Keratinocyte (primary cell): ENCODE data around the gene GSG1. TPM values are rescaled to one million over a fixed set of nuclear protein-coding genes. Genes with fewer than 3 reads are reported as not detected.

Experiments used
- DNase-seq: peaks from one replicate; pipeline ENCODE4 v3.0.0-alpha.2; 2011; ENCODE audit warnings: low read depth, missing footprints, low spot score
- FAIRE-seq: peaks from 2 replicates; lab custom pipeline; 2011; peaks lifted over from hg19 to GRCh38; lab: Jason Lieb, UNC
- H2AFZ ChIP-seq: 2 replicates; pipeline ENCODE4 v1.6.0; 2012; ENCODE audit warnings: low read length, control low read depth, inconsistent platforms; ENCODE audit not compliant: control insufficient read depth
- H3K27ac ChIP-seq: 2 replicates; pipeline ENCODE4 v1.5.1; 2011; ENCODE audit warnings: low read length; ENCODE audit not compliant: control insufficient read depth, insufficient read depth
- H3K27me3 ChIP-seq: 3 replicates; pipeline ENCODE4 v1.6.0; 2011; ENCODE audit warnings: low read length; ENCODE audit not compliant: control insufficient read depth, insufficient read depth; ENCODE audit errors: extremely low read depth
- H3K36me3 ChIP-seq, 2 experiments: 2 replicates in 1 of 2; 3 replicates in 1 of 2; pipeline ENCODE4 v1.5.1; 2011; ENCODE audit warnings: low read length in 2 of 2, mild to moderate bottlenecking in 1 of 2; ENCODE audit not compliant: control insufficient read depth in 2 of 2, insufficient read depth in 2 of 2; ENCODE audit errors: extremely low read depth in 1 of 2
- H3K4me1 ChIP-seq: 3 replicates; pipeline ENCODE4 v1.5.1; 2011; ENCODE audit warnings: low read length; ENCODE audit not compliant: control insufficient read depth, insufficient read depth; ENCODE audit errors: extremely low read depth
- H3K4me2 ChIP-seq: 3 replicates; pipeline ENCODE4 v1.6.0; 2011; ENCODE audit warnings: low read depth, low read length; ENCODE audit not compliant: control insufficient read depth, insufficient read depth; ENCODE audit errors: extremely low read depth
- H3K4me3 ChIP-seq, 3 experiments: fragments of 200-600 bp in 1 of 3; sonication (generic) in 1 of 3; 2 replicates in 2 of 3; 3 replicates in 1 of 3; pipeline ENCODE4 v1.5.1; 2011 to 2016; ENCODE audit warnings: low read length in 3 of 3, mild to moderate bottlenecking in 3 of 3, control low read depth in 2 of 3, inconsistent platforms in 1 of 3, low read depth in 1 of 3, mixed read lengths in 1 of 3, mixed run types in 1 of 3, moderate library complexity in 1 of 3; ENCODE audit not compliant: control insufficient read depth in 2 of 3, insufficient read depth in 2 of 3; ENCODE audit errors: extremely low read depth in 1 of 3
- H3K79me2 ChIP-seq: 2 replicates; pipeline ENCODE4 v1.6.0; 2012; ENCODE audit warnings: low read length; ENCODE audit not compliant: control insufficient read depth, insufficient read depth
- H3K9ac ChIP-seq: 3 replicates; pipeline ENCODE4 v1.6.0; 2011; ENCODE audit warnings: low read length; ENCODE audit not compliant: control insufficient read depth, insufficient read depth; ENCODE audit errors: extremely low read depth
- H3K9me1 ChIP-seq: 3 replicates; pipeline ENCODE4 v1.6.0; 2011; ENCODE audit warnings: low read length; ENCODE audit not compliant: control insufficient read depth, insufficient read depth; ENCODE audit errors: extremely low read depth
- H3K9me3 ChIP-seq: 2 replicates; pipeline ENCODE4 v1.5.1; 2012; ENCODE audit warnings: low read depth, low read length; ENCODE audit not compliant: control insufficient read depth
- H4K20me1 ChIP-seq: 3 replicates; pipeline ENCODE4 v1.6.0; 2011; ENCODE audit warnings: low read length; ENCODE audit not compliant: control insufficient read depth, insufficient read depth; ENCODE audit errors: extremely low read depth
- EZH2 ChIP-seq: IDR thresholded peaks from one replicate; pipeline ENCODE4 v1.6.1; 2012; ENCODE audit warnings: inconsistent platforms, mild to moderate bottlenecking, low read length, moderate library complexity
- dilution Hi-C: fragments of 300-500 bp; cut with MboI; formaldehyde crosslinking; loops from one replicate; pipeline ENCODE4 v1.7.0; 2020; ENCODE audit warnings: low sequenced_read_pairs; ENCODE audit not compliant: extremely low pct_ligation_motif_present
- polyA plus RNA-seq, 5 experiments: library from polyadenylated mRNA; depleted of rRNA in 3 of 5; stranded (reverse) in 3 of 5; stranded (forward) in 1 of 5; unstranded in 1 of 5; fragments of >200 nt; gene quantifications; 1 replicate in 1 of 5; 2 replicates in 3 of 5; 3 replicates in 1 of 5; pipeline versions ENCODE4 v1.2.1 to v1.2.3, GENCODE V29; 2011 to 2012; ENCODE audit warnings: missing spikeins in 2 of 5, low read depth in 1 of 5, low replicate concordance in 1 of 5
- TF ChIP-seq, protein P1 (sequence below), 3 experiments: IDR thresholded peaks in 1 of 3; conservative IDR thresholded peaks in 1 of 3; optimal IDR thresholded peaks in 1 of 3; 2 replicates in 2 of 3; 3 replicates in 1 of 3; pipeline versions ENCODE3 to v1.5.1; 2011; ENCODE audit warnings: low read length in 3 of 3, mild to moderate bottlenecking in 3 of 3, moderate library complexity in 2 of 3, control low read depth in 1 of 3, inconsistent platforms in 1 of 3; ENCODE audit not compliant: insufficient read depth in 2 of 3; ENCODE audit errors: extremely low read depth in 1 of 3

Gene GSG1
- polyA plus RNA-seq, 1 donor (not counting 4 experiments of a cell fraction or from before 2014, with no cell fraction given): 0.05 TPM

DNA sequence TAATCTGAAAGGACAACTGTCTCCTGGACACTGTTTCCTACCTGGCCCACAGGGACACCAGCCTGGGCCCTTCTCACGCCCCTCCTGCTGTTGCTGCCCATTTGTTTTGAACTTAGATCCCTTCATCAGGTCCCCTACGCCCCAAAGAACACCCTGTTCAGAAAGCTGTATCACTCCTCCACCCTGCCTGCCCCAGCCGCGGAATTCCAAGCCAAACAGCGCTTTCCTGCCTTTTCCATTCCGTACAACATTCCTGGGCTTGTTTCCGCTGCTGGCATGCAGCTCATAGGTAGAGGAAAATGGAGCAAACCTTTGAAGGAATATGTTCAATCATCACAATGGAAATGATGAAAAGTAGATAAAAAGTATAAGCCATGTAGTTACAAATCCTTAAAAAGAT, 12.8 kb upstream of the GSG1 start:
- Histone ChIP-seq H3K9me1 (no peaks in the 10 kb centered on the region), H3K4me2 (peak overlapping the region; percentile 6), H3K27me3 (no peaks in the 10 kb centered on the region), H3K36me3 (no peaks in the 10 kb centered on the region), H2AFZ (peak overlapping the region; percentile 34), H3K4me3 (no peak overlapping the region), H3K79me2 (no peaks in the 10 kb centered on the region), H3K9me3 (no peaks in the 10 kb centered on the region), H3K9ac (no peak overlapping the region), H3K4me1 (no peaks in the 10 kb centered on the region), H3K27ac (no peak overlapping the region), H4K20me1 (no peaks in the 10 kb centered on the region)
- no peak for TF ChIP-seq EZH2
- TF ChIP-seq, protein P1, sequence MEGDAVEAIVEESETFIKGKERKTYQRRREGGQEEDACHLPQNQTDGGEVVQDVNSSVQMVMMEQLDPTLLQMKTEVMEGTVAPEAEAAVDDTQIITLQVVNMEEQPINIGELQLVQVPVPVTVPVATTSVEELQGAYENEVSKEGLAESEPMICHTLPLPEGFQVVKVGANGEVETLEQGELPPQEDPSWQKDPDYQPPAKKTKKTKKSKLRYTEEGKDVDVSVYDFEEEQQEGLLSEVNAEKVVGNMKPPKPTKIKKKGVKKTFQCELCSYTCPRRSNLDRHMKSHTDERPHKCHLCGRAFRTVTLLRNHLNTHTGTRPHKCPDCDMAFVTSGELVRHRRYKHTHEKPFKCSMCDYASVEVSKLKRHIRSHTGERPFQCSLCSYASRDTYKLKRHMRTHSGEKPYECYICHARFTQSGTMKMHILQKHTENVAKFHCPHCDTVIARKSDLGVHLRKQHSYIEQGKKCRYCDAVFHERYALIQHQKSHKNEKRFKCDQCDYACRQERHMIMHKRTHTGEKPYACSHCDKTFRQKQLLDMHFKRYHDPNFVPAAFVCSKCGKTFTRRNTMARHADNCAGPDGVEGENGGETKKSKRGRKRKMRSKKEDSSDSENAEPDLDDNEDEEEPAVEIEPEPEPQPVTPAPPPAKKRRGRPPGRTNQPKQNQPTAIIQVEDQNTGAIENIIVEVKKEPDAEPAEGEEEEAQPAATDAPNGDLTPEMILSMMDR (optimal IDR thresholded peaks at IDR 0.05 in 1 of 3, IDR thresholded peaks at IDR 0.05 in 1 of 3, conservative IDR thresholded peaks at IDR 0.05 in 1 of 3; ENCODE audit: extremely low read depth in 1 of 3, insufficient read depth in 2 of 3, low read length in 3 of 3): no peak
- DNase-seq (no peak), FAIRE-seq (no peak)
- dilution Hi-C loops: no loop called here

DNA sequence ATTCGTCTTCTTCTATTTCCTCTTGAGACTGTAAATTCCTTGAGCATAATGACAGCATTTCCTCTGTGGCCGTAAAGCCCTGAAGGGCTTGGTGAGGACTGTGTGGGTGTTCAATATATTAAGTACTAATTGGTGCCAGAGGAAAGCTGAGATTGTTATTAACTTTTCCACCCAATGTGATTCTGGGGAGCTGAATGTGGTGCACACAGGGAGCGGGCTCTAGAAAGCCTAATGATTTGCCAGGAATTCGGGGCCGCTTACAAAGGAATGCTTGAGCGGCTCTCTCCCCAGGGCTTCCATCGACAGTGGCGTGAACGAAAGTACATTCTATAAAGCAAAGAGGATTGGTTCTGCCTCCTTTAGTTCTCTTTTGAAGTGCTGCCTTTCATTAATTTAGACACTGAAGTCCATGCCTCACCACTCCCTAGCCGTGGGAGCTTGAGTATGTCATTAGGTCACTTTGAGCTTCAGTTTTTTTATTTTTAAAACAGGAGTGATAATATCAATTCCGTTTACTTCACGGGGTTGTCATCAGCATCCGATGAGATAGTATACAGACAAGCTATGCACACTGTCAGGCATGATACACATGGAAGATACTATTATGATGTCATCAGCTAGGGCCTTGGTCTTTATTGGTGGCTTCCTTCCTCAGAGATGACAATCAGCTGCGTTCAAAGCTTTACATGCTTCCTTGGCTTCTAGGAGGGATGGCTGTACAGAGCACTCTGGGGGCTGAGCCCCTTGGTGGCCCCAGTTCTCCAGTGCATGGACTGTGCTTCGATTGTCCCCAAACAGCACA, 11.0 kb upstream of the GSG1 start:
- no peak for FAIRE-seq
- no peak overlapping the region for H3K4me3 ChIP-seq

More for the DNA sequence above, 11.0 kb upstream of the GSG1 start:
- no peak overlapping the region for H3K4me2 ChIP-seq
- no peaks in the 10 kb centered on the region for H3K9me1 ChIP-seq
- no peaks in the 10 kb centered on the region for H4K20me1 ChIP-seq
- H3K36me3 ChIP-seq: no peaks in the 10 kb centered on the region
- no peaks in the 10 kb centered on the region for H3K9me3 ChIP-seq
- no peaks in the 10 kb centered on the region for H3K4me1 ChIP-seq
- no peak overlapping the region for H2AFZ ChIP-seq
- no peaks in the 10 kb centered on the region for H3K27me3 ChIP-seq
- dilution Hi-C loops: no loop called here
- no peak overlapping the region for H3K27ac ChIP-seq
- TF ChIP-seq EZH2: no peak
- TF ChIP-seq, protein P1 (optimal IDR thresholded peaks at IDR 0.05 in 1 of 3, IDR thresholded peaks at IDR 0.05 in 1 of 3, conservative IDR thresholded peaks at IDR 0.05 in 1 of 3; ENCODE audit: extremely low read depth in 1 of 3, insufficient read depth in 2 of 3, low read length in 3 of 3): no peak
- no peak for DNase-seq
- H3K9ac ChIP-seq: no peak overlapping the region
- H3K79me2 ChIP-seq: no peaks in the 10 kb centered on the region
